ACC112 (cell line): Measurements from ENCODE around the gene RASSF3.
A peak's percentile ranks its signal among the peaks of the same experiment; 100 is the strongest.
"Not testable (repeated sequence)": the region's sequence is repeated elsewhere in the genome, so short reads cannot be mapped to it uniquely, and the experiment has no call there.

ENCODE experiments used
- H2AFZ ChIP-seq: fragments of 200-600 bp; sonication (generic); one replicate; pipeline ENCODE4 v1.6.0; 2017; ENCODE audit warnings: antibody characterized with exemption, low read length; ENCODE audit not compliant: unreplicated experiment
- H3K27ac ChIP-seq: fragments of 200-600 bp; sonication (generic); 2 replicates; pipeline ENCODE4 v1.5.1; 2014; ENCODE audit warnings: low read depth, mild to moderate bottlenecking, antibody characterized with exemption, low read length, moderate library complexity
- H3K27me3 ChIP-seq: fragments of 200-600 bp; sonication (generic); 2 replicates; pipeline ENCODE4 v1.6.1; 2014; ENCODE audit warnings: mild to moderate bottlenecking, antibody characterized with exemption, low read length, moderate library complexity, mixed read lengths; ENCODE audit not compliant: insufficient read depth
- H3K36me3 ChIP-seq: fragments of 200-600 bp; sonication (generic); 2 replicates; pipeline ENCODE4 v1.6.1; 2016; ENCODE audit warnings: mild to moderate bottlenecking, antibody characterized with exemption, low read length, moderate library complexity, mixed read lengths; ENCODE audit not compliant: insufficient read depth
- H3K4me1 ChIP-seq: fragments of 200-600 bp; sonication (generic); one replicate; pipeline ENCODE4 v1.6.1; 2016; ENCODE audit warnings: low read length, mixed read lengths; ENCODE audit not compliant: insufficient read depth, unreplicated experiment, control insufficient read depth
- H3K4me3 ChIP-seq: fragments of 200-600 bp; sonication (generic); 2 replicates; pipeline ENCODE4 v1.5.1; 2014; ENCODE audit warnings: mild to moderate bottlenecking, low read depth, low read length
- H3K79me2 ChIP-seq: fragments of 200-600 bp; sonication (generic); one replicate; pipeline ENCODE4 v1.6.0; 2016; ENCODE audit warnings: low read length; ENCODE audit not compliant: control insufficient read depth, unreplicated experiment, insufficient read depth

The RASSF3 gene

DNA sequence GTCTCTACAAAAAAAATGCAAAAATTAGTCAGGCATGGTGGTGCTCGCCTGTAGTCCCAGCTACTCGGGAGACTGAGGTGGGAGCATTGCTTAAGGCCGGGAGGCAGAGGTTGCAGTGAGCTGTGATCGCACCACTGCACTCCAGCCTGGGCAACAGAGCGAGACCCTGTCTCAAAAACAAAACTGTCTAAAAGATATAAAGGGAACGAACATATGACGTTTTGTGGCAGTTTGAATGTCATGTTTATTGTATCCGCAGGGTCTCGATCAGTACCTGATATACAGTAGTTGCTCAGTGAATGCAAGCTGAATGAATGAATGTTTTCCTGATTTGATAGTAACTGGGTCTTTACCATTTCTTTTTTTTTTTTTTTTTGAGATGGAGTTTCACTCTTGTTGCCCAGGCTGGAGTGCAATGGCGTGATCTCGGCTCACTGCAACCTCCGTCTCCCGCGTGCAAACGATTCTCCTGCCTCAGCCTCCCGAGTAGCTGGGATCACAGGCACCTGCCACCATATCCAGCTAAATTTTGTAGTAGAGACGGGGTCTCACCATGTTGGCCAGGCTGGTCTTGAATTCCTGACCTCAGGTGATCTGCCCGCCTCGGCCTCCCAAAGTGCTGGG is 3.6 kb downstream of the RASSF3 start:
- peaks cover 13% of the 10 kb centered on the region for H3K4me1 ChIP-seq
- not testable (repeated sequence) for H3K27ac ChIP-seq, H3K36me3 ChIP-seq, H3K27me3 ChIP-seq, H2AFZ ChIP-seq, H3K4me3 ChIP-seq
- peaks cover 60% of the 10 kb centered on the region for H3K79me2 ChIP-seq

GRCh38 chr12:64616201-64616600 is 5.9 kb downstream of the RASSF3 start:
- Histone ChIP-seq H3K36me3 (no peaks in the 10 kb centered on the region), H3K4me3 (no peak overlapping the region), H2AFZ (no peak overlapping the region), H3K4me1 (peaks cover 25% of the 10 kb centered on the region), H3K27me3 (no peaks in the 10 kb centered on the region), H3K27ac (no peak overlapping the region), H3K79me2 (peaks cover 67% of the 10 kb centered on the region)

DNA sequence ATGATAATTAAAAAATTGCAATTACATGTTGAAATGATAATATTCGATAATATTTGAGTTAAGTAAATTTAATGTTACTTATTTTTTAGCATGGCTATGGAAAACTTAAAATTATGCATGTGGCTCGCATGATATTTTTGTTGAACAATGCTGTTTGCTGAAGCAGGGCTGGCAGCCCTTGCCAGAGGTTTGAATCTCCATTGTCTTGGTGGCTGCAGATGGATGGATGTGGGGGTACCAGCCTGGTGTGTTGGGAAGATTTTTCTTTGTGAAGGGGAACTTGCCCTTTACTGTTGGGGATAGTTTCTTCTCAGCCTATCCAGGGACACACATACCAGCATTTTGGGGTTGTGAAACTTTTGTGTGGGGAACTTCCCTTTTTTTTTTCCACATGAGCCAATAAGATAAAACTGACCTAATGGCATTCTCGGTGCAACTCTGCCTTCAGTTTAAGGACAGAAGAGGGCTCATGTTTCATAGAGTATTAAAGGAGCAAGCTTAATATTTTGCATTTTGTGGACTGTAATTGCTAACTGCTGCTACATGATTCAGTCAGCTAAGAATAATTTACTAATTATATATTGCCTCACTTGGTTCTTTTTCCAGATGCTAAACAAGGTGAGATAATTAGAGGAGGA is 8.8 kb downstream of the RASSF3 start:
- Histone ChIP-seq H3K36me3 (no peaks in the 10 kb centered on the region), H3K4me1 (peaks cover 19% of the 10 kb centered on the region), H3K27me3 (no peaks in the 10 kb centered on the region), H3K4me3 (no peak overlapping the region), H3K27ac (no peak overlapping the region; the same call in 1 of the 2 replicates), H2AFZ (no peak overlapping the region), H3K79me2 (peaks cover 64% of the 10 kb centered on the region)

DNA sequence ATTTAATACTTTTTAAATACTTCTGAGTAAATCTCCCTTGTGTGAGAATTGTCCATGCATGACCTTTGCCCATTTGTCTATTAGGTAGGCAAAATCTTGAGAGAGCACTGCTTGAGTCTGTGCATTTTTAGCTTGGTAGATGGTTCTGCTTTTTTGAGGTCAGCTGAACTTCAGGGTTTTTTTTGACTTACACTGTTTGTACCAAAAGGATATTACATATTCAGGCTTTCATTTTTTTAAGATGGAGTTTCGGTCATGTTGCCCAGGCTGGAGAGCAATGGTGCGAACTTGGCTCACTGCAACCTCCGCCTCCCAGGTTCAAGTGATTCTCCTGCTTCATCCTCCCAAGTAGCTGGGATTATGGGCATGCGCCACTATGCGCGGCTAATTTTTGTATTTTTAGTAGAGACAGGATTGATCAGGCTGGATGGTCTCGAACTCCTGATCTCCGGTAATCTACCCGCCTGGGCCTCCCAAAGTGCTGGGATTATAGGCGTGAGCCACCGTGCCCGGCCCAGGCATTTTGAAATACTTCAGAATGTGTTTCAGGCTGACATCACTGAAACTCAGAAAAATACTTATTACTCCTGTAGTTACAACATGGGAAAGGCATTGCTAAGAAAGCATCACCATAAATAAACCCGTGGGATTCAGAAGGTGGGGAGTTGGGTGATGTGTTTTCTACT is 11.1 kb downstream of the RASSF3 start:
- no peak overlapping the region for H3K27ac ChIP-seq
- no peak overlapping the region for H3K4me3 ChIP-seq
- H3K36me3 ChIP-seq, result no peaks in the 10 kb centered on the region
- H3K27me3 ChIP-seq, result no peaks in the 10 kb centered on the region
- H2AFZ ChIP-seq, result no peak overlapping the region
- peaks cover 49% of the 10 kb centered on the region for H3K79me2 ChIP-seq
- H3K4me1 ChIP-seq, result peaks cover 20% of the 10 kb centered on the region

- H3K79me2 ChIP-seq, result peaks cover 55% of the 10 kb centered on the region
Observed at GRCh38 chr12:64624035-64624434, 13.7 kb downstream of the RASSF3 start.

DNA sequence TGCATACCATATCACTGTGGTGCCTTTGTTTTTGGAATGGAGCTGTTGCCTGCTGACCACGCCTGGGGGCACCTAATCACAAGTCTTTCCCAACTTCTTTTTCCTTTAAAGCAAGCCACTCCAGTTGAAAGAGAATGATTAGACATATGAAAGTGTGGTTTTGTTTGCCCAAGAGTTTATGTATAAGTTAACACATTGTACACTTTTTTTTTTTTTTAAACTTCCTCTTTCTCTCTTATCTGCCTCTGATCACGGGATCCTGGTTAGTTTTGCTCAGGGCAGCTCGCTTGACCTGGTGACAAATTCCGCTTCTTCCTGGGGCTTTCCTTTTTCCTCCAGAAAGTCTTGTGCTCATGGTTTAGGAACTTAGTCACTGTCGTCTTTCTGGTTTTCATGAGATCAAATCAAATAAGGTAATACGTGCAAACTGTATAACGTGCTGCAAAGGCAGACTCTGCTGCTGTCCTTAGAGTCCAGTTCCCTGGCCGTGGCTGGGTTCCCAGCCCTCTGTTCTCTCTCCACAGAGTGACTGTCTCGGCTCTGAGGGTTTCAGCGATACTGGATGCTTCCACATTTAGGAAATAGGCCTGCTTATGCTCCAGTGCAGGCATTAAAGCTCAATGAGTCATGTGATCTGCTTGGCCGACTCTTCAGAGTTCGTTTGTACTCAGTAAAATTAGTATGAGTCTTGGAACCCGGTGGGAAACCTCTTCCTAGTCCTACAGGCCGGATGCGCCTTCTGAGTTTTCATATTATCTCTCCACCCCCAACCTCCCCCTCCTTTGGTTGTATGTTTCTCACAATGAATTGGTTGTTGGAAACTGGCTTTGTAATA is 15.2 kb downstream of the RASSF3 start:
- H3K27me3 ChIP-seq, result no peaks in the 10 kb centered on the region
- peaks cover 26% of the 10 kb centered on the region for H3K4me1 ChIP-seq
- H3K36me3 ChIP-seq, result no peaks in the 10 kb centered on the region
- peak overlapping the region; percentile 91 for H3K27ac ChIP-seq
- peak overlapping the region; percentile 62 for H3K4me3 ChIP-seq
- H3K79me2 ChIP-seq, result peaks cover 47% of the 10 kb centered on the region
- H2AFZ ChIP-seq, result peak overlapping the region; percentile 19

More at GRCh38 chr12:64624035-64624434, 13.7 kb downstream of the RASSF3 start:
- peaks cover 37% of the 10 kb centered on the region for H3K4me1 ChIP-seq
- H3K4me3 ChIP-seq, result no peak overlapping the region
- H2AFZ ChIP-seq, result no peak overlapping the region
- no peaks in the 10 kb centered on the region for H3K27me3 ChIP-seq
- no peaks in the 10 kb centered on the region for H3K36me3 ChIP-seq
- H3K27ac ChIP-seq, result peak overlapping the region; percentile 91

DNA sequence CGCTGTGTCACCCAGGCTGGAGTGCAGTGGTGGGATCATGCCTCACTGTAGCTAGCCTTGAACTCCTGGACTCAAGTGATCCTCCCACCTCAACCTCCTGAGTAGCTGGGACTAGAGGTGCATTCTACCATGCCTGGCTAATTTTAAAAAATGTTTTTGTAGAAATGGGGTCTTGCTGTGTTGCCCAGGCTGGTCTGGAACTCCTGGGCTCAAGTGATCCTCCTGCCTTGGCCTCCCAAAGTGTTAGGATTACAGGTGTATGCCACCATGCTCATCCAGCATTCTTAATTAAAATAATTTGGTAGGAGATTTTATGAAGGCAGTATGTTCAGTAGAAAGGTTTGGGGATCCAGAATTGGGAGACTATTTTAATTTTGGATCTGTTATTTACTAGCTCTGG is 16.3 kb downstream of the RASSF3 start:
- Histone ChIP-seq H3K4me1 (peaks cover 26% of the 10 kb centered on the region), H3K79me2 (peaks cover 41% of the 10 kb centered on the region), H3K27ac (peak overlapping the region; percentile 91)
- H2AFZ ChIP-seq, H3K27me3 ChIP-seq, H3K4me3 ChIP-seq, H3K36me3 ChIP-seq: not testable (repeated sequence)

- no peaks in the 10 kb centered on the region for H3K27me3 ChIP-seq
- no peak overlapping the region for H3K4me3 ChIP-seq
- no peaks in the 10 kb centered on the region for H3K36me3 ChIP-seq
- peaks cover 26% of the 10 kb centered on the region for H3K4me1 ChIP-seq
- no peak overlapping the region for H2AFZ ChIP-seq
- H3K79me2 ChIP-seq, result peaks cover 32% of the 10 kb centered on the region
- H3K27ac ChIP-seq, result peak overlapping the region; percentile 91
Observed at GRCh38 chr12:64627771-64628170, 17.5 kb downstream of the RASSF3 start.

DNA sequence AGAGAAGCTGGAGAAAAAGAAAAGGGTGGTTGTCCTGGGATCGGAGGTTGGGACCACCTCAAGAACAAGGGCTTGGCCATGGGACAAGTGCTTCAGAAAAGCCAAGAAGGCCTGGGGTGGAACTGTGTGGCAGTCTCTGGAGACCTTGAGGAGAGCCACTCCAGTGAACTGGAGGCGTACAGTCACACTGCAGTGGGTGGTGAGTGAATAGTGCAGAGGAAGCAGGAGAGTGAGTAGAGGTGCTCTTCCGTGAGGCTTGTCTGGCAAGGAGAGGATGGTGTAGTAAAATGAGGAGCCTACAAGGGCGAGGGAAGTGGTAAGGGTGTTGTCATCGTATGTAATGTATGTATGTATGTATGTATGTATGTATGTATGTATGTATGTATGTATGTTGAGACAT is 20.9 kb downstream of the RASSF3 start:
- Histone ChIP-seq H3K27me3 (no peaks in the 10 kb centered on the region), H3K27ac (no peak overlapping the region), H3K4me3 (no peak overlapping the region), H3K4me1 (peaks cover 29% of the 10 kb centered on the region), H3K79me2 (peaks cover 24% of the 10 kb centered on the region), H3K36me3 (no peaks in the 10 kb centered on the region), H2AFZ (no peak overlapping the region)
